ENCODE measurements around the gene SIGLEC11. TPM values are rescaled to one million over a fixed set of nuclear protein-coding genes. Genes with fewer than 3 reads are reported as not detected.

The SIGLEC11 gene, protein sequence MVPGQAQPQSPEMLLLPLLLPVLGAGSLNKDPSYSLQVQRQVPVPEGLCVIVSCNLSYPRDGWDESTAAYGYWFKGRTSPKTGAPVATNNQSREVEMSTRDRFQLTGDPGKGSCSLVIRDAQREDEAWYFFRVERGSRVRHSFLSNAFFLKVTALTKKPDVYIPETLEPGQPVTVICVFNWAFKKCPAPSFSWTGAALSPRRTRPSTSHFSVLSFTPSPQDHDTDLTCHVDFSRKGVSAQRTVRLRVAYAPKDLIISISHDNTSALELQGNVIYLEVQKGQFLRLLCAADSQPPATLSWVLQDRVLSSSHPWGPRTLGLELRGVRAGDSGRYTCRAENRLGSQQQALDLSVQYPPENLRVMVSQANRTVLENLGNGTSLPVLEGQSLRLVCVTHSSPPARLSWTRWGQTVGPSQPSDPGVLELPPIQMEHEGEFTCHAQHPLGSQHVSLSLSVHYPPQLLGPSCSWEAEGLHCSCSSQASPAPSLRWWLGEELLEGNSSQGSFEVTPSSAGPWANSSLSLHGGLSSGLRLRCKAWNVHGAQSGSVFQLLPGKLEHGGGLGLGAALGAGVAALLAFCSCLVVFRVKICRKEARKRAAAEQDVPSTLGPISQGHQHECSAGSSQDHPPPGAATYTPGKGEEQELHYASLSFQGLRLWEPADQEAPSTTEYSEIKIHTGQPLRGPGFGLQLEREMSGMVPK
- not detected in 2 replicates for total RNA-seq (2014; rRNA removed; shearing (Covaris generic))

DNA sequence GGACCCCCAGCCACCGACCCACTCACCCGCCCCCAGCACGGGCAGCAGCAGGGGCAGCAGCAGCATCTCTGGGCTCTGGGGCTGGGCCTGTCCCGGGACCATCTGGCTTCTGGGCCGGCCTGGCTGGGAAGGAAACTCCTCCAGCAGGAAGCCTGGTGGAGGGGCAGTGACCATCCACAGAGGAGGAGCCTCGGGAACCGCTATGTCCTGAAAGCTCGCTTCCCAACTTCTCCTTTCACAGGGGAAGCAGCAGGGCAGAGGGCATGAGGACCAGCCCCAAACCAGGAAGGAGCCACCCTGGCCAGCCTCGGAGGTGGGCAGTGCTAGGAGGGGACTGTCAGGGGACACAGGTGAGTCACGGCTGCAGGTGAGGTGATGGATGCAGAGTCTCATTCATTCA, at the start of gene SIGLEC11:
SIGLEC11 (minus strand) TSS at position 193 of the 400 bp plus-strand sequence; CDS start at position 102, 91 bp downstream.

DNA sequence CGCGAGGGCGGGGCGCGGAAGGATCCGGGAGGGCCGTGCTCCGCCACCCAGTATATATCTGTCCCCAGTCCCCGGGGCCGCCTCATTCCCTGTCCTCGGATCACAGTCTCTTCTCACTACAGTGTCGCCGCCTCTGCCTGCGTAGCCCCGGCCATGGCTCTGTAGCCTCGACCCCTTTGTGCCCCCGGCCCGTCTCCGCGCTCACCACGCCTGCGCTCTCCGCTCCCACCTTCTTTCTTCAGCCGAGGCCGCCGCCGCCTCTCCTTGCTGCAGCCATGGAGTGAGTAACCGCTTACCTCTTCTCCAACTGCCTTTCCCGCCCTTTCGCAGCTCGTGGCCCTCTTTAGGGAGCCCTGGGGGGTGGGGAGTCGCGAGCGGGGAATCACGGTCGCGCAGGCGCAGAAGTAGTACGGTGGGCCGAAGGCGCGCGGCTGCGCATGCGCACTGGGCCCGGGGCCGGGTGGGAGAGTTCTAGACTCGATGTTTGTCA, 31.8 kb downstream of the SIGLEC11 start, which contains the start of the genes ATF5 and NUP62:
ATF5 (plus strand) TSS at position 85 of the 490 bp plus-strand sequence. CDS start 1,646 bp downstream, outside the sequence.
NUP62 (minus strand) TSS at position 384 of the 490 bp plus-strand sequence. CDS start 19,697 bp downstream, outside the sequence.

Other genes starting within 250 kb of the SIGLEC11 start
- gene TSKS, start 197.9 kb downstream of the SIGLEC11 start, total RNA-seq (2014; rRNA removed; shearing (Covaris generic)) = not detected in 2 replicates
- 58.6 and 69.9 TPM in 2 replicates for gene AP2A1, start 194.2 kb downstream of the SIGLEC11 start, total RNA-seq (2014; rRNA removed; shearing (Covaris generic))
- gene FUZ, start 147.9 kb downstream of the SIGLEC11 start, total RNA-seq (2014; rRNA removed; shearing (Covaris generic)) = 96.3 and 103 TPM in 2 replicates
- 24.0 and 24.3 TPM in 2 replicates for gene MED25, start 142.9 kb downstream of the SIGLEC11 start, total RNA-seq (2014; rRNA removed; shearing (Covaris generic))
- 64.6 and 69.0 TPM in 2 replicates for gene PTOV1, start 110.0 kb downstream of the SIGLEC11 start, total RNA-seq (2014; rRNA removed; shearing (Covaris generic))
- 110 and 116 TPM in 2 replicates for gene PNKP, start 93.6 kb downstream of the SIGLEC11 start, total RNA-seq (2014; rRNA removed; shearing (Covaris generic))
- 29.5 and 35.5 TPM in 2 replicates for gene AKT1S1, start 83.8 kb downstream of the SIGLEC11 start, total RNA-seq (2014; rRNA removed; shearing (Covaris generic))
- gene TBC1D17, start 83.5 kb downstream of the SIGLEC11 start, total RNA-seq (2014; rRNA removed; shearing (Covaris generic)) = 6.7 and 7.5 TPM in 2 replicates
- gene IL4I1, start 64.3 kb downstream of the SIGLEC11 start, total RNA-seq (2014; rRNA removed; shearing (Covaris generic)) = 0.19 TPM in 1 of 2 replicates, not detected in the other
- gene ATF5, start 32.0 kb downstream of the SIGLEC11 start, total RNA-seq (2014; rRNA removed; shearing (Covaris generic)) = 18.3 and 19.9 TPM in 2 replicates
- 53.5 and 57.3 TPM in 2 replicates for gene NUP62, start 31.7 kb downstream of the SIGLEC11 start, total RNA-seq (2014; rRNA removed; shearing (Covaris generic))
- gene VRK3, start 64.2 kb upstream of the SIGLEC11 start, total RNA-seq (2014; rRNA removed; shearing (Covaris generic)) = 12.9 and 16.6 TPM in 2 replicates
- gene ZNF473, start 64.8 kb upstream of the SIGLEC11 start, total RNA-seq (2014; rRNA removed; shearing (Covaris generic)) = 10.6 and 17.8 TPM in 2 replicates
- gene IZUMO2, start 202.1 kb upstream of the SIGLEC11 start, total RNA-seq (2014; rRNA removed; shearing (Covaris generic)) = not detected in 2 replicates
- gene MYH14, start 242.4 kb upstream of the SIGLEC11 start, total RNA-seq (2014; rRNA removed; shearing (Covaris generic)) = 6.8 and 6.9 TPM in 2 replicates